CD4-positive, alpha-beta T cell treated with Interleukin-21 for 1 hour (primary cell): ENCODE results near the gene PTGR2.
"Not testable (repeated sequence)": the region's sequence is repeated elsewhere in the genome, so short reads cannot be mapped to it uniquely, and the experiment has no call there.

ENCODE experiments used
- DNase-seq: peaks from one replicate; pipeline ENCODE4 v3.0.0-alpha.2; 2020

The PTGR2 gene

DNA sequence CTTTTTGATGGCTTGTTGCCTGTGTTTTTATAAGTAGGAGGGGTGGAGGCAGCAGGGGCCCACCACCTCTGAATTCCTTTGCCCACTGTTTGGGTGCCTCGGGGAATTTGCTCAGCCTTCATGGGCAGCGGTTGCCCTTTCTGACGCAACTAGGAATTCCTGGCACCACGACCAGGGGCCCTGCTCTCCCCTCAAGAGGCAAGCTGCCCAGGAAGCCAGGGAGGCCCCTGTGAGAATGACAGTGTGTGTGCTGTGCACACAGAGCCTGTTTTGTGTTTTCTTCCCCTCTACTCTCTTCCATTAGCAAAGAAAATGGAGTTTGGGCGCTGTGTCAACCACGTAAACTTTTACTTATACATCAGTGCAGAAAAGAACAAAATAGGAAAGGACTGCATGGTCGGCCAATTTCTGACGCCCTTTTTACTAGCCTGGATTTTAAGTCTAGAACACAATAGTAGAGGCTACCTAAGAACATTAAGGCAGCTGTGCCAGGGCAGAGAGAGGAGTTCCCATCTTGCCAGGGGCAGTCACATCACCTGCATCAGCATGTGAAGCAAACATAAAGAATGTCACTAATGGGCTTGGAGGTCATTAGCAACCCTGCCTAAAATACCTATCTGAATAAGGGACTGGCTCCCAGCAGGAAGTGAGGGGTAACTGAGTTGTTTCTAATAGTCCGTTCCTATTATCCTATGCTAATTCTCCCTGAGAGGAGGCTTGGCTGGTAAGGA lies 17.9 kb upstream of the PTGR2 start:
- no peak for DNase-seq

DNA sequence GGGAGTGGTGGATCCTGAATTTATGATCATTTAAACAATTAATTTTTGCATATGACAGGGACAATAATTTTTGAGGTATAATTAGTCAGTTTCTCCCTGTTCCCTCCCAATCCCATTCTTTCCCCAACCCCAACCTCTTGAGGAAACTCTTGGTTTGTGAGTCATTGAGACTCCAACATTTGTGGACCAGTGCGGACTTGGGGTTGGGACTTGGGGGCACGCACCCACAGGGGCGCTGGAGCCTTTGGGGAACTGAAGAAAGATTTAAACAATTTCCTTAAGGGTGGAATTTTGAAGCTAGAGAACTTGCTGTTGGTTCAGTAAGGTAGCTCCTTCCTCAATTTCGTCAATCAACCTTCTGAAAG lies 17.4 kb upstream of the PTGR2 start:
- no peak for DNase-seq

DNA sequence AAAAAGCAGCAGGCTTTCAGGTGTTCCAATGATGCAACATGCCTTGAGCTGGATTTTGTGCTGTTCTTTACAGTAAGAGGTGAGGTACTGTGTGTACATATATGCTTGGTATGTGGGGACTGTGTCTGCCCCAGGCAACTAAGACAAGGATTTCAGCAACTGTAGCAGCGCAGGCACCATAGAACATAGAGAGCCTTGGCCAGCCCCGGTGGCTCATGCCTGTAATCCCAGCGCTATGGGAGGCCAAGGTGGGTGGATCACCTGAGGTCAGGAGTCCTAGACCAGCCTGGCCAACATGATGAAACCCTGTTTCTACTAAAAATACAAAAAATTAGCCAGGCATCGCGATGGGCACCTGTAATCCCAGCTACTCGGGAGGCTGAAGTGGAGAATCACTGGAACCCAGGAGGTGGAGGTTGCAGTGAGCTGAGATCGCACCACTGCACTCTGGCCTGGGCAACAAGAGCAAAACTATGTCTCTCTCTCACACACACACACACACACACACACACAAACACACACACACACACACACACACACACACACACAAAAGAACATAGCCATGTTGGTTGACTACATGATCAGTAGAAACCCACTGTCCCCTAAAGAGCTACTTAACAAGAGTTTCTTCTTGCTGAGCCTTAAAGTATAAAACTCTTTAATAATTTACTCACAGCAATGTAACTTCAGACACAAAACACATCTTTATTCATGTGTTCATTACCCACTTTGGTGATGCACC lies 13.2 kb upstream of the PTGR2 start:
- DNase-seq, result not testable (repeated sequence)

DNA sequence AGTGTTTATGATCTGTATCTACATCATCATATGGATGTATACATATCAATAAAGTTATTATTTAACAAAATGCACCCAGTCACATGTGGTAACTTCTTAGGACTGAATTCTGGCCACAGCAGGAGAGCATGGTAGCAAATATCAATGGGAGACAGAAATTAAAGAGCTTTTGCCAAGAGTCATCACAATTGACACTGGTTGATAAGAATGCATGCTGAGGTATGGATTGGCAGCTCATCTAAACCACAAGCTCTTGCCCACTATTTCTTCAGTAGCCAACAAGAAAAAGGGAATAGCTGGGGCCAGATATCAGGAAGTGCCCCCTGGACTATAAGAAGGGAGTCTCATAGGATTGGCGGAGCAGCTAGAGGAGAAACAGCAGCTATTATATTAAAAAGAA lies 9.4 kb upstream of the PTGR2 start:
- DNase-seq, result no peak

DNA sequence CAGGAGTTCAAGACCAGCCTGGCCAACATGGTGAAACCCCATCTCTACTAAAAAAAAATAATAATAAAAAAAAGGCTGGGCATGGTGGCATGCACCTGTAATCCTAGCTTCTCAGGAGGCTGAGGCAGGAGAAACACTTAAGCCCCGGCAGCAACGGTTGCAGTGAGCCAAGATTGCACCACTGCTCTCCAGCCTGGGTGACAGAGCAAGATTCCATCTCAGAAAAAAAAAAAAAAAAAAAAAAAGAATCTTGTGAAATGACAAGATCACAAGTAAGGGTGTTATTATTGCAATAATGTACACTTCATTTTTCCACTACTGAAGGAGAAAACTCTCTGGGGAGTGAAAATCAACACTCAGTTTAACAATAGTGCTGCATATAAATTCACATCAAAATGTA lies 8.8 kb upstream of the PTGR2 start:
- no peak for DNase-seq

DNA sequence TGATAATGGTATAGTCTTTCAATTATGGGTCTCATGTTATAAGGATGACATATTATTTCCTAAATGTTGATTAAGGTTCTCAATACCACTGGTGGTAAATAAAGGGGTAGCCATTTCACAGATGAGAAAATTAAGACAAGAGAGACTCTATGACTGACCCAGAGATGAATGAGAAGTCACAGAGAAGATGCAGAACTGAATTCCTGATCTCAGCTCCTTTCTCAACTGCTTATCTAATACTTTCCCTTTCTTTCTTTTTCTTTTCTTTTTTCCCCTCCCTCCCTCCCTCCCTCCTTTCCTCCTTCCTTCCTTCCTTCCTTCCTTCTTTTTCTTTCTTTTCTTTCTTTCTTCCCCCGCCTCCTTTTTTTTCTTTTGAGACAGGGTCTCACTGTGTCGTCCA lies 8.3 kb upstream of the PTGR2 start:
- DNase-seq, result no peak

DNA sequence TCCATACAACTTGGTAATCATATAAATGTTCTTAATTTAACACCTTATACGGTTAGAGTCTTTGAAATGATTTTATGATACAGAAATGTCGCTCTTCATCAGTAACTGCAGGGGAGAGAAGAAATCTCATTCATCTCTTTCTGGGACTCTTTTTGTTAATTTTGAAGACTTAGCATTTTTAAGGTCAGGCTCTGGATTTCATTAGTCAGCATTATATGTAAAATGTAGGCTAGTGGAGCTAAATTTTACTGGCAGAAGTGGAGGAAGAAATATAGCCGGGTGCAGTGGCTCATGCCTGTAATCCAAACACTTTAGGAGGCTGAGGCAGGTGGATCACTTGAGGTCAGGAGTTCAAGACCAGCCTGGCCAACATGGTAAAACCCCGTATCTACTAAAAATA lies 4.7 kb upstream of the PTGR2 start:
- DNase-seq, result no peak

DNA sequence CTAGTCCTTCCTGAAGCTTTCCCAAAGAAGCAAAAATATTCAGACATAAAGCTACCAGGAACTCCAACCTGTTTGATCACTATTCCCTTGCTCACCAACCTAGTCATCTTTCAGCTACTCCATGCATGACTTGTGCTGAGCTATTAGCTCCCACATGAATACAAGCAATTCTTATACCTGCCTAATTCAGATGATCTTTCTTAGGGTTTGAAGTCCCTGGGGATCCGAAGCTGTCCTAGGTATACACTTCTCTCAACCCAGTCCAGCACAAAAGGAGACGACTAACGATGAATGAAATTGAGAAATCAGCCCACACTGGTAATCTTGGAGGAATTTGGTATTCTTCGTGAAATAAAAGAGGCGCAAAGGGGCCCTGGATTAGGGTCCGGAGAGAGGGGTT lies 631 bp upstream of the PTGR2 start:
- no peak for DNase-seq

DNA sequence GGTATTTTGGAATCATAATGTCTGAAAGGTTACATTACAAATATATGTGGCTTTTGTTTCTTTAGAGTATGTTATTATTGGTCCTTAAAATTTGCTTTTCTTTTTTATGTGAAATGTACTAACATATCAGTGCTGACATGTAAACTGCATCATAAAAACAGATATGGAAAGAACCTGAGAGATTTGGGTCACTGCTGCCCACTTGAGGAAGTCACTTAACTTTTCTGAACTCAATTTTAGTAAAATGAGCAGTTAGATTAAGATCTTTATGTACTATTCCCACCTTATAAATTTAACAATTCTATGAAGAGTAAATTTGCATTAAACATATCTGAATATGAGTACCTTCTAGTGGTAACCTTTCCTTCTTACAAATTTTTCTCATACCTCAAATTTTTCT lies 7.5 kb downstream of the PTGR2 start:
- DNase-seq, result no peak

DNA sequence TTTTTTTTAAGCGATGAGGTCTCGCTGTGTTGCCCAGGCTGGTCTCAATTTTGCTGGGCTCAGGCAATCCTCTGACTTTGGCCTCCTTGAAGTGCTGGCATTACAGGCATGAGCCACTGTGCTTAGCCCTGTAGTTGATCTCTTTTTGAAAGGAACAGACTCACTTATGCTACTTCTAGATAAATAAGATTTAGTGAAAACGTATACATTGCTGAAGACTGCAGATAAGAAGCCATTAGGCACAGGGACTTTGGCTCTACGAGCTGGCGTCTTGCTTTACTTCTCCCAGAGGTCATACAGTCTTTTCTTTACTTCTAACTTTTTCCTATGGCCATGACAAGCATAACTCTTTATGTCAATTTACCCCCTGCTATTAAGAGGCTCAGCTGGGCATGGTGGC lies 9.4 kb downstream of the PTGR2 start:
- no peak for DNase-seq

DNA sequence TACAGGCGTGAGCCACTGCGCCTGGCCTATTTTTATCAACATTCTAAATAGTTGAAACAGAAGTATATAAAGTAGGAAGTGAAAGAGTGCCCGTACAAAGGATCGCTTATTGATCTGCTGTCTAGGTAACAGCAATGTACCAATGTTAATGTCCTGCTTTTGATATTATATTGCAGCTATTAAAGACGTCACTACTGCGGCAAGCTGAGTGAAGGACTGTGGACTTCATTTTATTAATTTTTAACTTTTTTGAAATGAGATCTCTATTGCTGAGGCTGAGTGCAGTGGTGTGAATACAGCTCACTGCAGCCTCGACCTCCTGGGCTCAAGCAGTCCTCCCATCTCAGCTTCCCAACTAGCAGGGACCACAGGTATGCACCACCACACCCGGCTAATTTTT lies 10.8 kb downstream of the PTGR2 start:
- DNase-seq, result no peak

DNA sequence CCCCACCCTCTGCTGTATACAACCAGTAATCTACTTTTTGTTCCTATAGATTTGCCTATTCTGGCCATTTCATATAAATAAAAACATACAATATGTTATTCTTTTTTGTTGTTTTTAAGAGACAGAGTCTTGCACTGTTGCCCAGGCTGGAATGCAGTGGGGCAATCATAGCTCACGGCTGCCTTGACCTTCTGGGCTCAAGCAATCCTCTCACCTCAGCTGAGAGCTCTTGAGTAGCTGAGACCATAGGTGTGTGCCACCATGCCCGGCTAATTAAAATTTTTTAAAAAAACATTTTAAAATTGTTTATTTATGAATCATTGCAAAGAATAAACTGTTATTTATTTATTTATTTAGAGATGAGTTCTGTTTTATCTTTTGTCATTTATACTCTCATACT lies 11.6 kb downstream of the PTGR2 start:
- no peak for DNase-seq

DNA sequence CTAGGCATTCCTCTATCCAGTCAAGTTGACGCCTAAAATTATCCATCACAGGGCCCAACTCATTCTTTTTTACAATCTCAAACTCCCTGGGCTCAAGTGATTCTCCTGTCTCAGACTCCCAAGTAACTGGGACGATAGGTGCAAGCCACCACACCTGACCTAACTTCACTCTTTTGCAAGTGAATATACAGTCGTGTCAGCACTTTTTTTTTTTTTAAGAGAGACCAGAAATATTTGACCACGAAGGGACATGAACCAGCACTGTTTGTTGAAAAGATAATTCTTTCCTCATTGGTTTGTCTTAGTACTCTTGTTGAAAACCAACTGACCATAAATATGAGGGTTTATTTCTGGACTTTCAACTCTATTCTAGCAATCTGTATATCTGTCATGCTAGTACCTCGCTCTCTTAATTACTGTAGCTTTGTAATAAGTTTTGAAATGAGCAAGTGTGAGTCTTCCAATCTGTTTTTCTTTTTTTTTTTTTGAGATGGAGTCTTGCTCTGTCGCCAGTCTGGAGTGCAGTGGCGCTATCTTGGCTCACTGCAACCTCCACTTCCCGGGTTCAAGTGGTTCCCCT lies 14.0 kb downstream of the PTGR2 start:
- no peak for DNase-seq

DNA sequence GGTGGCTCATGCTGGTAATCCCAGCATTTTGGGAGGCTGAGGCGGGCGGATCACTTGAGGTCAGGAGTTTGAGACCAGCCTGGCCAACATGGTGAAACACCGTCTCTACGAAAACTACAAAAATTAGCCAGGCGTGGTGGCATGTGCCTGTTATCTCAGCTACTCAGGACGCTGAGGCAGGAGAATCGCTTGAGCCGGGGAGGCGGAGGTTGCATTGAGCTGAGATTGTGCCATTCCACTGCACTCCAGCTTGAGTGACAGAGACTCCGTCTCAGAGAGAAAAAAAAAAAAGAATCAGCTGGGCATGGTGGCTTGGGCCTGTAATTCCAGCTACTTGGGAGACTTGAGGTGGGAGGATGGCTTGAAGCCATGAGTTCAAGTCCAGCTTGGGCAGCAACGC lies 18.1 kb downstream of the PTGR2 start:
- not testable (repeated sequence) for DNase-seq

DNA sequence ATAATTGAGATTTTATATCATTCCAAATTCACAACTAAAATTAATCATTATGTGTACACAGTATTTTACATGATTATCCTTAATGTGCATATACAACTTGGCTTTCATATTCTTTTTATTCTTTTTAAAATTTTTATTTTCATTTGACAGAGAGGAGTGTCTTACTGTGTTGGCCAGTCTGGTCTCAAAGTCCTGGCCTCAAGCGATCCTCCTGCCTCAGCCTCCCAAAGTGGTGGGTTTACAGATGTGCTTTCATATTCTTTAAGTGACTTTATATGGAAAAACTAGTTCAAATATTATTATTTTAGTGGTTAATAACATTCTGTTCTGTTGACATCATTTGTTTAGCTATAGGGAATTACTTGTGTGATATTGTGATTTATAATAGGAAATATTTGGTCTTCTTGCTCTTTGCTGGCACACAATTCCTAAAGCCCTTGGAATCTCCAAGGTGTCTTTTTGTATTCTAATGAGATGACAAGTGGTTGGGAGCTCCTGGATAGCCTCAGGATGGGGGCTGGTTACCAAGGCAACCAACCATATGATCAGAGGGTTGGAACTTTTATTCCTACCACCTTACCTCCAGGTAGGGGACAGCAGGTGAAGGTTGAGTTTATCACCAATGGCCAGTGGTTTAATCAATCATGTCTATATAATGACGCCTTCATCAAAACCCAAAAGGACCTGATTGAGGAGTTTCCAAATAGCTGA lies 19.0 kb downstream of the PTGR2 start:
- no peak for DNase-seq

DNA sequence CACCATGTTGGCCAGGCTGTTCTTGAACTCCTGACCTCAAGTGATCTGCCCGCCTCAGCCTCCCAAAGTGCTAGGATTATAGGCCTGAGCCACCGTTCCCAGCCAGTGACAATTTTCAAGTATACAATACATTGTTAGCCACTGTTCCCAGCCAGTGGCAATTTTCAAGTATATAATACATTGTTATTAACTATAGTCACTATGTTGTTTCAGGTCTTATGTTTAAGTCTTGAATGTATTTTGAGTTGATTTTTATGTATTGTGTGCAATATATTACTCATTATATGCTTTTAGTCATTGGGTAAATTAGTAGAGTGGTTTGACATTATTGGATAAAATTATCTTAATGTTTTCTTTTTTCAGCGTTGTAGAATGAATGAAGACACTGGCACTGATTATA lies 22.0 kb downstream of the PTGR2 start:
- no peak for DNase-seq

DNA sequence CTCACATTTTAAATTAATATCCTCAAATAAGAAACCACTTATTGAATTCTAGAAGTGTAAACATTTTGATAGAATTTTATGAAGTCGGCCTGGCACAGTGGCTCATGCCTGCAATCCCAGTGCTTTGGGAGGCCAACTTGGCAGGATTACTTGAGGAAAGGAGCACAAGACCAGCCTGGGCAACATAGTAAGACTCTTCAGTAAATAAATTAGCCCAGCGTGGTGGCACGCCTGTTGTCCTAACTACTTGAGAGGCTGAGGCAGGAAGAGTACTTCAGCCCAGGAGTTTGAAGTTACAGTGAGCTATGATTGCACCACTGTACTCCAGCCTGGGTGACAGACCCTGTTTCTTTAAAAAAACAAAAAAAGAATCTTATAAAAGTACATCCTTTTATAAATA lies 26.2 kb downstream of the PTGR2 start:
- DNase-seq, result no peak

DNA sequence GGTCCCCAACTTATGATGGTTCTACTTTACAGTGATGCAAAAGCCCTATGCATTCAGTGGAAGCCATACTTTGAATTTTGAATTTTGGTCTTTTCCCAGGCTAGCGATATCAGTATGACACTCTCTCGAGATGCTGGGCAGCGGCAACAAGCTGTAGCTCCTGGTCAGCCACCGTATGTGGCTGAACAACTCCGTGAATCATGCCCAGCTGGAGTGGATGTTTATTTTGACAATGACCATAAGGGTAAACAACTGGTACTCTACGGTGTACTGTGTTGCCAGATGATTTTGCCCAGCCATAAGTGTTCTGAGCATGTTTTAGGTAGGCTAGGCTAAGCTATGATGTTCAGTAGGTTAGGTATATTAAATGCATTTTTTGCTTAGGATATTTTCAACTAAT lies 26.8 kb downstream of the PTGR2 start:
- no peak for DNase-seq

DNA sequence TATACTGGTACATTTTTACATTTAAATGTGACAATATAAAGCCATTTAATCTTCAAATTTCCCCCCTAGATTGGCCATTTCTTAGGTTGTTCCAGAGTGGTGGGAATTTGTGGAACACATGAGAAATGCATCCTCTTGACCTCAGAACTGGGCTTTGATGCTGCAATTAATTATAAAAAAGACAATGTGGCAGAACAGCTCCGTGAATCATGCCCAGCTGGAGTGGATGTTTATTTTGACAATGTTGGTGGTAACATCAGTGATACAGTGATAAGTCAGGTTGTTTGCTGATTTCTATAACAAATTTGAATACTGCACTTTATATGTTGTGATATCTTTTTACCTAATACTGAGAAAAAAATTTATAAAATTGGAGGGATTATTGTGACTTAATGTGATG lies 27.4 kb downstream of the PTGR2 start:
- no peak for DNase-seq

DNA sequence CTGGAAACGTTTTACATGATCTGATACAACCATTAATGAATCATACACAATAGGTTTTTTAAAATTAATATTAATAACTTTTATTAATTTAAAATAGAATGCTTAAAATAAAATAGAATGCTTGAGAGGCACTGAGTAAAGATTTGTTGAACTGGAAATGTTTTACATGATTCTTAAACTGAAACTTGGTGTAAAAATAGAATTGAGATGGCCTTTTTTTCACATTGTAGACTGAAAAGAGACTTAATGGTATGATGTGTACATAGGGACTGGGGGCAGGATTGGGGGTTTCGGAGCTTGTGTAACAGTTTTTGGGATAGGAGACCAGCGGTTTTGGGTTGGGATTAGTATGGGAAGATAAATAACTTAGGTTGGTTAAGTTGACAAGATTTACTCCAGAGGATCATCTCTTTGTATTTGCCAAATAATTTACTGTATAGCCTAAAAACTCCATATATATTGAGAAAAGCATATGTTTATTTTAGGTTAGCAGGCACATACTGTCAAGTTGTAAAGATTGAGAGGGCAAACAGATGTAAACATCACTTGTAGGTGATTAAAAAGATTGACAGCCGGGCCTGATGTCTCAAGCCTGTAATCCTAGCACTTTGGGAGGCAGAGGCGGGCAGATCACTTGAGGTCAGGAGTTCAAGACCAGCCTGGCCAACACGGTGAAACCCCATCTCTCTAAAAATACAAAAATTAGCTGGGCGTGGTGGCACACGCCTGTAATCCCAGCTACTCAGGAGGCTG lies 33.0 kb downstream of the PTGR2 start:
- DNase-seq, result no peak

DNA sequence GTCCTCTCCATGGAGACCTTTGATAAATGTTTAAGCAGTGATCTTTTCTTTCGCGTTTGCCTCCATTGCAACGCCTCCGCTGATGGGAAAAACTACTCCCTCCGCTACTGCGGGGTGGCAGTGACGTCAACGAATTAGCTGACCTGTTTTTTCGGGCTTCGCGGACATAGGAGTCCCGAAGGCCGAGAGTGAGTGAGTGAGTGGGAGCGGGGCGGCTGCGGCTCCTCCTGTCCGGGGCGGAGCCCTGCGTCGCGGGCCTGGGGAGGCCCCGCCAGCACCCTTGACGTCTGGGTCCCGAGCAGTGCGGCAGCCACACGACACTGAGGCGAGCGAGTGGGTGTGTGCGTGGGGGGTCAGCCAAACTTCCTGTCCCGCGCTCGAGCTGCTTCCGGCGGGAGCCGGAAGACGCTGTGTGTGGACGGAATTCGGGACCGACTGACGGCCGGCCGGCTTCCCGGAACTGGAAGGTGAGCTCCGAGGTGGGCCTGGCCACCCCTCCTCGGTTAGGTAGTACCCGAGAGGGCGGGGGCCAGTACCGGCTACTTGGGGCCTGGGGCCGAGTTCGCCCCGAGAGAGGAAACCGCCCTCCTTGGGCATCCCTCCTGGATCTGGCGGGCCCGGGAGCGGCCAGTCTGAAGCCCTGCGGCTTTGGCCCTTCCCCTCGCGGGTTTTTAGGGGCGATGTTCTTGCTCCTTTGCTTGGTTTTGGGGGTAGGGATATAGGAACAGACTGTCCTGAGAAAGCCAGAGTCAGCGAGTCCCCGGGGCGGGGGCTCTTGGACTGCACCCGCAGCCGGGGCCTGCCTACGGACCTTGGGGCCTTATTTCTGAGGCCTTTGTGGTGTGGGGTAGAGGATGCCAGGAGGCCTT lies 35.1 kb downstream of the PTGR2 start, which contains the start of gene ZNF410:
ZNF410 (plus strand) TSS at position 411 of the 869 bp plus-strand sequence. CDS start 5,317 bp downstream, outside the sequence.
- peak; percentile 92 for DNase-seq

DNA sequence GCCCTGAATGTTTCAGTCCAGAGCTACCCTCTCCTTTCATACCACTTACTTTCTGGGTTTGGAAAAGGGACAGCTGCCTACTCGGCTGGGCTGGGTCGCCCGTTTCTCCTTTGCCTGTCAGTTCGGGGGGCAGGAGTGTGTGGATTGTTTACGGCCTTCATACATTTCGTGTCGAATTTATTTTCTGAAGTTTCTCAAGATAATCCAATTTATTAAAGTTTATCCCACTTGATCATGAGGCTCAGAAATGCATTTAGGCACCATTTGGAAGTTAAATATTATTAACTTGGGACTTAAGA lies 35.6 kb downstream of the PTGR2 start:
- no peak for DNase-seq
